Peyer's patch (tissue), 4 donors: ENCODE results near the gene MSI2.

ENCODE experiments used
- POLR2A ChIP-seq, 2 donors: fragments of 450-650 bp; IDR thresholded peaks; one replicate each; pipeline ENCODE4 v1.5.1; 2017; ENCODE audit warnings: antibody characterized with exemption in 2 of 2, mild to moderate bottlenecking in 2 of 2, moderate library complexity in 2 of 2
- TF ChIP-seq, protein P1 (sequence below), 6 experiments: fragments of 450-650 bp in 4 of 6; fragments of 200-600 bp in 2 of 6; sonication (generic) in 1 of 6; IDR thresholded peaks; one replicate each; pipeline ENCODE4 v1.5.1; 2017 to 2019; ENCODE audit warnings: antibody characterized with exemption in 6 of 6, mild to moderate bottlenecking in 3 of 6, moderate library complexity in 1 of 6

GRCh38 chr17:57622306-57622682, 366.0 kb downstream of the MSI2 start:
- TF ChIP-seq, protein P1, sequence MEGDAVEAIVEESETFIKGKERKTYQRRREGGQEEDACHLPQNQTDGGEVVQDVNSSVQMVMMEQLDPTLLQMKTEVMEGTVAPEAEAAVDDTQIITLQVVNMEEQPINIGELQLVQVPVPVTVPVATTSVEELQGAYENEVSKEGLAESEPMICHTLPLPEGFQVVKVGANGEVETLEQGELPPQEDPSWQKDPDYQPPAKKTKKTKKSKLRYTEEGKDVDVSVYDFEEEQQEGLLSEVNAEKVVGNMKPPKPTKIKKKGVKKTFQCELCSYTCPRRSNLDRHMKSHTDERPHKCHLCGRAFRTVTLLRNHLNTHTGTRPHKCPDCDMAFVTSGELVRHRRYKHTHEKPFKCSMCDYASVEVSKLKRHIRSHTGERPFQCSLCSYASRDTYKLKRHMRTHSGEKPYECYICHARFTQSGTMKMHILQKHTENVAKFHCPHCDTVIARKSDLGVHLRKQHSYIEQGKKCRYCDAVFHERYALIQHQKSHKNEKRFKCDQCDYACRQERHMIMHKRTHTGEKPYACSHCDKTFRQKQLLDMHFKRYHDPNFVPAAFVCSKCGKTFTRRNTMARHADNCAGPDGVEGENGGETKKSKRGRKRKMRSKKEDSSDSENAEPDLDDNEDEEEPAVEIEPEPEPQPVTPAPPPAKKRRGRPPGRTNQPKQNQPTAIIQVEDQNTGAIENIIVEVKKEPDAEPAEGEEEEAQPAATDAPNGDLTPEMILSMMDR (IDR thresholded peaks at IDR 0.05): no peak
- TF ChIP-seq POLR2A (IDR thresholded peaks at IDR 0.05): no peak
